HCT116 (cell line): Measurements from ENCODE around the gene SMG6. TPM values are rescaled to one million over a fixed set of nuclear protein-coding genes. Genes with fewer than 3 reads are reported as not detected.

Source experiments
- ATAC-seq: fragments of 200-7000 bp; cut with Tn5 transposase; 2 replicates; pipeline ENCODE4 v1.9.1; 2020; ENCODE audit warnings: mild to moderate bottlenecking, moderate library complexity
- BruUV-seq: library from RNA; stranded (reverse); fragments of 400-500 nt; replicated peaks from 2 replicates; lab custom pipeline; 2021; lab: Mats Ljungman, UMichigan
- CTCF ChIA-PET: fragments of 300-600 bp; sonication (Branson Sonifier 250); formaldehyde crosslinking; loops from one replicate; lab custom pipeline; 2021; ENCODE audit warnings: antibody characterized with exemption; lab: Charles Lee
- POLR2A ChIA-PET: fragments of 300-600, 350-600 bp; sonication (Branson Sonifier 250); formaldehyde crosslinking; loops from one replicate; lab custom pipeline; 2021; ENCODE audit warnings: antibody characterized with exemption; lab: Charles Lee
- RAD21 ChIA-PET, 2 experiments: fragments of 300-600 bp; sonication (Branson Sonifier 250); formaldehyde crosslinking; loops; one replicate each; lab custom pipeline; 2023; ENCODE audit warnings: low total read pairs in 2 of 2; ENCODE audit not compliant: uncharacterized antibody in 2 of 2, unreplicated experiment in 2 of 2, low non-redundant PET in 1 of 2; lab: Charles Lee
- DNase-seq: peaks from one replicate; pipeline ENCODE4 v3.0.0-alpha.2; 2010; ENCODE audit warnings: low read depth, low spot score
- H2AFZ ChIP-seq: fragments of 200-600 bp; shearing (Covaris generic), sonication (generic); 2 replicates; pipeline ENCODE4 v1.6.1; 2017; ENCODE audit warnings: low read depth, mixed run types, mixed read lengths, antibody characterized with exemption, low read length; ENCODE audit not compliant: poor library complexity, severe bottlenecking
- H3K27ac ChIP-seq: 2 replicates; pipeline ENCODE4 v1.5.1; 2012; ENCODE audit warnings: low read depth, low read length
- H3K27me3 ChIP-seq: fragments of 200-600 bp; sonication (generic); 2 replicates; pipeline ENCODE4 v1.6.1; 2016; ENCODE audit warnings: mixed run types, low read length, mixed read lengths; ENCODE audit not compliant: insufficient read depth
- H3K36me3 ChIP-seq, 2 experiments: fragments of 200-500 bp in 1 of 2; fragments of 200-600 bp in 1 of 2; sonication (Bioruptor generic) in 1 of 2; sonication (generic) in 1 of 2; 2 replicates each; pipeline versions ENCODE4 v1.5.1 to v1.6.1; 2014 to 2016; ENCODE audit warnings: low read length in 2 of 2, inconsistent platforms in 1 of 2, mixed read lengths in 1 of 2, mixed run types in 1 of 2; ENCODE audit not compliant: insufficient read depth in 2 of 2, control insufficient read depth in 1 of 2
- H3K4me1 ChIP-seq, 2 experiments: fragments of 200-600 bp in 1 of 2; sonication (generic) in 1 of 2; 2 replicates each; pipeline versions ENCODE4 v1.5.1 to v1.6.1; 2012 to 2017; ENCODE audit warnings: low read length in 2 of 2, inconsistent platforms in 1 of 2, mild to moderate bottlenecking in 1 of 2, mixed read lengths in 1 of 2, mixed run types in 1 of 2, moderate library complexity in 1 of 2; ENCODE audit not compliant: insufficient read depth in 2 of 2, control insufficient read depth in 1 of 2
- H3K4me2 ChIP-seq: fragments of 200-600 bp; sonication (generic); 2 replicates; pipeline ENCODE4 v1.6.1; 2017; ENCODE audit warnings: mixed run types, low read length, mixed read lengths
- H3K4me3 ChIP-seq, 2 experiments: fragments of 200-600 bp in 1 of 2; sonication (generic) in 1 of 2; replicated peaks in 1 of 2; 2 replicates each; pipeline ENCODE4 v1.5.1; 2011 to 2016; ENCODE audit warnings: low read length in 2 of 2, control low read depth in 1 of 2, low read depth in 1 of 2, mild to moderate bottlenecking in 1 of 2, mixed read lengths in 1 of 2, mixed run types in 1 of 2
- H3K79me2 ChIP-seq: fragments of 200-600 bp; sonication (generic); 2 replicates; pipeline ENCODE4 v1.6.1; 2017; ENCODE audit warnings: mild to moderate bottlenecking, mixed run types, low read length, moderate library complexity, mixed read lengths; ENCODE audit not compliant: insufficient read depth
- H3K9ac ChIP-seq: fragments of 200-600 bp; sonication (generic); 2 replicates; pipeline ENCODE4 v1.6.1; 2016; ENCODE audit warnings: low read length, mixed read lengths
- H3K9me2 ChIP-seq: fragments of 200-600 bp; sonication (generic), shearing (Covaris generic); 2 replicates; pipeline ENCODE4 v1.6.1; 2017; ENCODE audit warnings: mixed run types, mild to moderate bottlenecking, moderate library complexity; ENCODE audit not compliant: insufficient read depth
- H3K9me3 ChIP-seq, 2 experiments: fragments of 200-500 bp in 1 of 2; fragments of 200-600 bp in 1 of 2; sonication (Bioruptor generic) in 1 of 2; sonication (generic) in 1 of 2; 2 replicates each; pipeline ENCODE4 v1.6.1; 2014 to 2017; ENCODE audit warnings: low read length in 2 of 2, mixed read lengths in 2 of 2, inconsistent platforms in 1 of 2, low read depth in 1 of 2, mild to moderate bottlenecking in 1 of 2, mixed run types in 1 of 2, moderate library complexity in 1 of 2; ENCODE audit not compliant: control insufficient read depth in 1 of 2, insufficient read depth in 1 of 2
- H4K20me1 ChIP-seq: fragments of 200-600 bp; sonication (generic), shearing (Covaris generic); 2 replicates; pipeline ENCODE4 v1.6.1; 2017; ENCODE audit warnings: mixed run types, mild to moderate bottlenecking, moderate library complexity; ENCODE audit not compliant: insufficient read depth
- CBX3 ChIP-seq: IDR thresholded peaks from 2 replicates; pipeline ENCODE4 v1.6.1; 2012; ENCODE audit warnings: low read depth
- EGR1 ChIP-seq: IDR thresholded peaks from 2 replicates; pipeline ENCODE4 v1.6.1; 2012; ENCODE audit warnings: low read depth
- EZH2 ChIP-seq: fragments of 200-600 bp; sonication (generic); IDR thresholded peaks from 2 replicates; pipeline ENCODE4 v1.6.1; 2017; ENCODE audit warnings: antibody characterized with exemption, mixed run types
- EZH2phosphoT487 ChIP-seq: fragments of 200-600 bp; IDR thresholded peaks from 2 replicates; pipeline ENCODE4 v1.6.1; 2018; ENCODE audit warnings: antibody characterized with exemption, borderline replicate concordance
- JUND ChIP-seq: IDR thresholded peaks from 2 replicates; pipeline ENCODE4 v1.6.1; 2012
- MAX ChIP-seq: IDR thresholded peaks from 2 replicates; pipeline ENCODE4 v1.6.1; 2012
- POLR2A ChIP-seq: IDR thresholded peaks from 2 replicates; pipeline ENCODE4 v1.7.0; 2011; ENCODE audit warnings: borderline replicate concordance; ENCODE audit not compliant: insufficient read depth, insufficient read length; ENCODE audit errors: extremely low read depth
- POLR2AphosphoS5 ChIP-seq: IDR thresholded peaks from 2 replicates; pipeline ENCODE4 v1.6.1; 2011; ENCODE audit warnings: mild to moderate bottlenecking, low read depth, low read length, moderate library complexity
- RAD21 ChIP-seq: IDR thresholded peaks from 2 replicates; pipeline ENCODE4 v1.6.1; 2012; ENCODE audit warnings: low read depth, mild to moderate bottlenecking
- TCF7L2 ChIP-seq: IDR thresholded peaks from 2 replicates; pipeline ENCODE4 v1.7.0; 2011; ENCODE audit warnings: borderline replicate concordance, inconsistent platforms; ENCODE audit not compliant: insufficient read depth, insufficient read length; ENCODE audit errors: extremely low read depth
- YY1 ChIP-seq: IDR thresholded peaks from 2 replicates; pipeline ENCODE4 v1.6.1; 2011; ENCODE audit warnings: low read length, low read depth, moderate library complexity, mild to moderate bottlenecking; ENCODE audit not compliant: insufficient replicate concordance; ENCODE audit errors: extremely low read depth
- ZNF274 ChIP-seq: fragments of 200-500 bp; sonication (Bioruptor generic); IDR thresholded peaks from 2 replicates; pipeline ENCODE4 v1.6.1; 2014; ENCODE audit warnings: mild to moderate bottlenecking, low read depth, low read length, inconsistent platforms
- intact Hi-C: fragments of 100-400 bp; cut with micrococcal nuclease; formaldehyde crosslinking; loops from 2 replicates; pipeline ENCODE4 v1.10.0; 2022
- total RNA-seq: library from RNA; stranded (reverse); gene quantifications from one replicate; pipeline ENCODE4 v1.2.1, GENCODE V29; 2021; ENCODE audit not compliant: unreplicated experiment
- TF ChIP-seq, protein P1 (sequence below): IDR thresholded peaks from 2 replicates; pipeline ENCODE4 v1.6.1; 2012; ENCODE audit warnings: low read depth

Gene SMG6
- total RNA-seq, 1 experiment from 2014 or later, result 23.1 TPM

DNA sequence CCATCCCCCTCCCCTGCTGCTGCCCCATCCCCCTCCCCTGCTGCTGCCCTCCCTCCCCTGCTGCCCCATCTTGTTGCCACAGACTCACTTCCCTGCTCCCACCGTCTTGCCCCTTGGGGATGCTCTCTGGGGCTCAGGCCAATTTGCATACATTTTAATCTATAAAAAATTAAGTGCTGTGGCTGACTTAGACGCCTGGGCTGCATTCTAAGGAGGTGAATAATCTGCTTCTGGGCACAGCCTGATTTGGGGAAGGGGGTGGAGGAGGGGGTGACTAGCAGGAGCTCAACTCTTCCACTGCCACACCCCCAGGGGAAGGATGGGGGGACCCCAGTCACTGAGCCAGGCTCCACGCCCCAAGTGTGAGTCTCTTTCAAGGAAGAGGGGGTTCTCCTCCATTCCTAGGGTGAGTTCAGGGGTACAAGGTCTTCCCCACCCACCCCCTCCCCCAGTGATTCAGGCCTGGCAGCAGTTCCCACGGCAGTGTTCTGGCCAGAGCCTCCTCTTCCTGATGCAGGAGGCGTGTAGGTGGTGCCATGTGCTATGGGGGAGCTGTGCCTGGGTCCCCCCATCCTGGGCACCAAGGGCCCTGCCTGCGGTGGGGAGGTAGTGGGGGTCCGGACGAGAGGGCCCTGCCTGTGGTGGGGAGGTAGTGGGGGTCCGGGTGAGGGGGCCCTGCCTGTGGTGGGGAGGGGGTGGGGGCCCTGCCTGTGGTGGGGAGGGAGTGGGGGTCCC is 268.6 kb downstream of the SMG6 start:
- BruUV-seq, result no TSS peak
- CTCF ChIA-PET, result no interaction called here
- H3K9me2 ChIP-seq, result no peaks in the 10 kb centered on the region
- ATAC-seq (no peak), DNase-seq (no peak)
- H3K9me3 ChIP-seq, result no peaks in the 10 kb centered on the region
- H3K4me1 ChIP-seq, result peaks cover 7% of the 10 kb centered on the region in 2 experiments; a peak in 3 of 4 replicates
- no peaks in the 10 kb centered on the region for H4K20me1 ChIP-seq
- no peak overlapping the region for H3K27ac ChIP-seq
- TF ChIP-seq EZH2phosphoT487, result no peak
- TF ChIP-seq TCF7L2, result no peak
- TF ChIP-seq RAD21, result no peak
- TF ChIP-seq EGR1, result no peak
- no peak for TF ChIP-seq POLR2A
- TF ChIP-seq, all 23 proteins: peak for 0
- RAD21 ChIA-PET, result no interaction called here
- intact Hi-C loops, result no loop called here
- H3K4me3 ChIP-seq, result no peak overlapping the region
- POLR2A ChIA-PET, result no interaction called here
- H2AFZ ChIP-seq, result no peak overlapping the region
- no peaks in the 10 kb centered on the region for H3K27me3 ChIP-seq
- no peaks in the 10 kb centered on the region; a peak in 1 of 4 replicates for H3K36me3 ChIP-seq
- no peak overlapping the region for H3K9ac ChIP-seq
- peaks cover 9% of the 10 kb centered on the region; the same call in 1 of the 2 replicates for H3K79me2 ChIP-seq
- H3K4me2 ChIP-seq, result no peak overlapping the region

DNA sequence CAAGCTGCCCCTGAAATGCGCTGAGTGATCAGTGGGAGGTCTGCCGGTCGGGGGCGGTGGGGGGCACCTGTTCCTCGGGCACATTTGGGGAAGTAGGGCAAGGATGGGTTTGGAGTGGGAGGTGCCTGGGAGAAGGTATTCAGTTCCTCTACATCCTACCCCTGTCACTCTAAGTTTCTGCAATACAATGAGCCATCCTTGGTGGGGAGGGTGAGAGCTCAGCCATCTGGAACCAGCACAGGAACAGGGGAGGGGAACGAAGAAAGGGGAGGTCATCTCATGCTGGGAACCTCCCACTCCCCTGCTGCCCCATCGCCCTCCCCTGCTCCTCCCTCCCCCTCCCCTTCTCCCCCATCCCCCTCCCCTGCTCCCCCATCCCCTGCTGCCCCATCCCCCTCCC is 269.4 kb downstream of the SMG6 start:
- Histone ChIP-seq H4K20me1 (no peaks in the 10 kb centered on the region), H3K9ac (no peak overlapping the region), H3K79me2 (peaks cover 9% of the 10 kb centered on the region; the same call in 1 of the 2 replicates), H3K27ac (no peak overlapping the region), H3K9me2 (no peaks in the 10 kb centered on the region), H3K4me2 (no peak overlapping the region), H3K36me3 (no peaks in the 10 kb centered on the region; a peak in 1 of 4 replicates), H3K9me3 (no peaks in the 10 kb centered on the region), H3K4me3 (no peak overlapping the region), H3K4me1 (peaks cover 11 to 12% of the 10 kb centered on the region in 2 experiments; a peak in 3 of 4 replicates), H3K27me3 (no peaks in the 10 kb centered on the region), H2AFZ (no peak overlapping the region)
- BruUV-seq, result no TSS peak
- no peak for DNase-seq
- intact Hi-C loops, result no loop called here
- no peak for ATAC-seq
- TF ChIP-seq YY1 (no peak), TCF7L2 (no peak), CBX3 (no peak), MAX (no peak), EZH2 (no peak), ZNF274 (no peak), JUND (no peak), POLR2AphosphoS5 (no peak)
- TF ChIP-seq, protein P1, sequence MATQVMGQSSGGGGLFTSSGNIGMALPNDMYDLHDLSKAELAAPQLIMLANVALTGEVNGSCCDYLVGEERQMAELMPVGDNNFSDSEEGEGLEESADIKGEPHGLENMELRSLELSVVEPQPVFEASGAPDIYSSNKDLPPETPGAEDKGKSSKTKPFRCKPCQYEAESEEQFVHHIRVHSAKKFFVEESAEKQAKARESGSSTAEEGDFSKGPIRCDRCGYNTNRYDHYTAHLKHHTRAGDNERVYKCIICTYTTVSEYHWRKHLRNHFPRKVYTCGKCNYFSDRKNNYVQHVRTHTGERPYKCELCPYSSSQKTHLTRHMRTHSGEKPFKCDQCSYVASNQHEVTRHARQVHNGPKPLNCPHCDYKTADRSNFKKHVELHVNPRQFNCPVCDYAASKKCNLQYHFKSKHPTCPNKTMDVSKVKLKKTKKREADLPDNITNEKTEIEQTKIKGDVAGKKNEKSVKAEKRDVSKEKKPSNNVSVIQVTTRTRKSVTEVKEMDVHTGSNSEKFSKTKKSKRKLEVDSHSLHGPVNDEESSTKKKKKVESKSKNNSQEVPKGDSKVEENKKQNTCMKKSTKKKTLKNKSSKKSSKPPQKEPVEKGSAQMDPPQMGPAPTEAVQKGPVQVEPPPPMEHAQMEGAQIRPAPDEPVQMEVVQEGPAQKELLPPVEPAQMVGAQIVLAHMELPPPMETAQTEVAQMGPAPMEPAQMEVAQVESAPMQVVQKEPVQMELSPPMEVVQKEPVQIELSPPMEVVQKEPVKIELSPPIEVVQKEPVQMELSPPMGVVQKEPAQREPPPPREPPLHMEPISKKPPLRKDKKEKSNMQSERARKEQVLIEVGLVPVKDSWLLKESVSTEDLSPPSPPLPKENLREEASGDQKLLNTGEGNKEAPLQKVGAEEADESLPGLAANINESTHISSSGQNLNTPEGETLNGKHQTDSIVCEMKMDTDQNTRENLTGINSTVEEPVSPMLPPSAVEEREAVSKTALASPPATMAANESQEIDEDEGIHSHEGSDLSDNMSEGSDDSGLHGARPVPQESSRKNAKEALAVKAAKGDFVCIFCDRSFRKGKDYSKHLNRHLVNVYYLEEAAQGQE, result no peak
- ChIA-PET POLR2A (interaction anchor here (0.7 kb wide), 1 partner anchor 193 kb away, joined by 4 read pairs; no protein-coding TSS in a partner anchor), CTCF (no interaction called here), RAD21 (no interaction called here)
